A549 (cell line): Measurements from ENCODE around the gene GABBR2. TPM values are rescaled to one million over a fixed set of nuclear protein-coding genes. Genes with fewer than 3 reads are reported as not detected.

Source experiments
- ATAC-seq, 2 experiments: fragments of 200-7000 bp in 1 of 2; fragments of >200 bp in 1 of 2; cut with Nextera tagmentation in 1 of 2; cut with Tn5 transposase in 1 of 2; 3 replicates each; pipeline versions ENCODE4 v1.8.0 to v1.9.1; 2018 to 2020; ENCODE audit warnings: mild to moderate bottlenecking in 1 of 2, moderate library complexity in 1 of 2
- CTCF ChIA-PET: fragments of 300-600 bp; sonication (Branson Sonifier 250); formaldehyde crosslinking; extraction: SDS; loops from one replicate; lab custom pipeline; 2021; ENCODE audit warnings: antibody characterized with exemption, inconsistent platforms; lab: Yijun Ruan, JAX
- POLR2A ChIA-PET: fragments of 350-600 bp; formaldehyde crosslinking; extraction: SDS; loops from one replicate; lab custom pipeline; 2021; ENCODE audit warnings: antibody characterized with exemption, inconsistent platforms; lab: Yijun Ruan, JAX
- DNase-seq, 2 experiments: peaks; one replicate each; pipeline versions ENCODE4 v3.0.0 to v3.0.0-alpha.2; 2011 to 2016; ENCODE audit warnings: low read depth in 1 of 2, low spot score in 1 of 2
- FAIRE-seq: peaks from 2 replicates; lab custom pipeline; 2011; peaks lifted over from hg19 to GRCh38; lab: Jason Lieb, UNC
- H3K27ac ChIP-seq, 2 experiments: fragments of >200 bp; sonication (Bioruptor Twin); formaldehyde crosslinking; 3 replicates each; pipeline ENCODE4 v1.5.1; 2016 to 2017
- H3K4me1 ChIP-seq: fragments of >200 bp; sonication (Bioruptor Twin); formaldehyde crosslinking; 3 replicates; pipeline ENCODE4 v1.6.1; 2016
- H3K4me2 ChIP-seq: fragments of >200 bp; sonication (Bioruptor Twin); formaldehyde crosslinking; 3 replicates; pipeline ENCODE4 v1.6.1; 2016
- H3K4me3 ChIP-seq: fragments of >200 bp; sonication (Bioruptor Twin); formaldehyde crosslinking; 3 replicates; pipeline ENCODE4 v1.5.1; 2016
- H3K9me3 ChIP-seq: fragments of >200 bp; sonication (Bioruptor Twin); formaldehyde crosslinking; 3 replicates; pipeline ENCODE4 v1.6.1; 2016
- CHD2 ChIP-seq: fragments of 150-350 bp; IDR thresholded peaks from 2 replicates; pipeline ENCODE4 v1.6.1; 2014; ENCODE audit warnings: low read length; ENCODE audit not compliant: partially characterized antibody
- CTCF ChIP-seq: fragments of >200 bp; sonication (Bioruptor Twin); formaldehyde crosslinking; IDR thresholded peaks from 3 replicates; pipeline ENCODE4 v1.5.1; 2016
- EHMT2 ChIP-seq: fragments of 200-600 bp; sonication (generic); IDR thresholded peaks from 2 replicates; pipeline ENCODE4 v1.6.1; 2016; ENCODE audit warnings: antibody characterized with exemption, low read depth, mild to moderate bottlenecking, moderate library complexity
- GATA3 ChIP-seq: IDR thresholded peaks from 2 replicates; pipeline ENCODE4 v1.6.1; 2012; ENCODE audit warnings: borderline replicate concordance
- HDAC2 ChIP-seq: fragments of 200-600 bp; sonication (generic); IDR thresholded peaks from 2 replicates; pipeline ENCODE4 v1.6.1; 2016
- HOXB5 ChIP-seq: fragments of 250-450 bp; sonication (Bioruptor Pico); IDR thresholded peaks from 2 replicates; pipeline ENCODE4 v1.5.0; 2020; ENCODE audit warnings: mild to moderate bottlenecking, moderate library complexity
- NFE2L2 ChIP-seq: fragments of 150-350 bp; conservative IDR thresholded peaks from 2 replicates; pipeline ENCODE4 v1.6.1; 2014; ENCODE audit warnings: low read length
- NPAS2 ChIP-seq: fragments of 250-450 bp; sonication (Bioruptor Pico); IDR thresholded peaks from 2 replicates; pipeline ENCODE4 v1.8.0; 2022; ENCODE audit warnings: mild to moderate bottlenecking, moderate library complexity, borderline replicate concordance
- NR3C1 ChIP-seq: fragments of >200 bp; sonication (Bioruptor Twin); formaldehyde crosslinking; IDR thresholded peaks from 3 replicates; pipeline ENCODE4 v1.6.1; 2017
- PHF8 ChIP-seq: fragments of 200-600 bp; sonication (generic); IDR thresholded peaks from 2 replicates; pipeline ENCODE4 v1.6.1; 2016; ENCODE audit warnings: low read depth, mild to moderate bottlenecking, antibody characterized with exemption, moderate library complexity, borderline replicate concordance
- RCOR1 ChIP-seq: fragments of 150-350 bp; IDR thresholded peaks from 2 replicates; pipeline ENCODE4 v1.6.1; 2014; ENCODE audit warnings: antibody characterized with exemption, low read length, low read depth
- REST ChIP-seq: fragments of 200-600 bp; sonication (generic); IDR thresholded peaks from 2 replicates; pipeline ENCODE4 v1.6.1; 2016; ENCODE audit warnings: antibody characterized with exemption, mild to moderate bottlenecking, moderate library complexity
- RFX5 ChIP-seq: fragments of 450-650 bp; IDR thresholded peaks from 2 replicates; pipeline ENCODE4 v1.7.1; 2014; ENCODE audit warnings: antibody characterized with exemption, mild to moderate bottlenecking, moderate library complexity
- RNF2 ChIP-seq: fragments of 200-600 bp; sonication (generic); IDR thresholded peaks from 2 replicates; pipeline ENCODE4 v1.6.1; 2016; ENCODE audit warnings: low read depth, mild to moderate bottlenecking, antibody characterized with exemption, moderate library complexity, borderline replicate concordance
- ZFP36 ChIP-seq: fragments of 450-650 bp; IDR thresholded peaks from 2 replicates; pipeline ENCODE4 v1.6.1; 2014; ENCODE audit warnings: borderline replicate concordance; ENCODE audit not compliant: partially characterized antibody
- WGBS: methylation state at CpG from one replicate; pipeline ENCODE4 v1.1.6; 2017; ENCODE audit errors: missing lambda C conversion rate; 5-methylcytosine and 5-hydroxymethylcytosine counted together
- polyA plus RNA-seq, 4 experiments: library from polyadenylated mRNA; depleted of rRNA in 3 of 4; stranded (reverse); fragments of >200 nt; fragmentation: RNase III in 1 of 4; extraction: RNeasy Plus Mini Kit Qiagen cat#74134 plus additional on column Dnase treatment in 1 of 4; gene quantifications; 2 replicates in 3 of 4; 3 replicates in 1 of 4; pipeline ENCODE4 v1.2.3, GENCODE V29; 2011 to 2017
- TF ChIP-seq, protein P1 (sequence below): fragments of 450-650 bp; IDR thresholded peaks from 2 replicates; pipeline ENCODE4 v1.6.1; 2014; ENCODE audit warnings: antibody characterized with exemption

The GABBR2 gene
- polyA plus RNA-seq, 2 of the 4 experiments (the other 2 are of a cell fraction), result 0.08 to 0.57 TPM

DNA sequence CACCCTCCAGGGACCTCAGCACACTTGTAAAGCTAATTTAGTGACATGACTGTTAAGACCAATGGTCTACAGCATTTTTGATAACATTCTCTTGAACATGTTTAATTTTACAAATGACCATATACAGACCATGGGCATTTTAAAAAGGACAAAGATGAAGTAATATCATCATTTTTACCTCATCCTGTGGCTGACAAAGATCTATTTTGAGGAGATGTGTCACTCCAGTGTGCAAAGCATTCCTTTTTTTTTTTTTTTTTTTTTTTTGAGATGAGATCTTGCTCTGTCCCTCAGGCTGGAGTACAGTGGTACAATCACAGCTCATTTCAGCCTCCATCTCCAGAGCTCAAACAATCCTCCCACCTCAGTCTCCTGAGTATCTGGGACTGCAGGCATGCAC is 335.1 kb downstream of the GABBR2 start:
- Histone ChIP-seq H3K27ac (peak overlapping the region; percentile 12 to 72; a peak in 4 of 6 replicates), H3K4me1 (peaks cover 26% of the 10 kb centered on the region), H3K4me3 (no peak overlapping the region), H3K9me3 (no peaks in the 10 kb centered on the region), H3K4me2 (peak overlapping the region; percentile 56; the same call in 1 of the 3 replicates)
- FAIRE-seq, result no peak
- TF ChIP-seq NFE2L2 (no peak), PHF8 (no peak)
- DNase-seq, result no peak
- no peak for ATAC-seq
- ChIA-PET CTCF (interaction anchor here (0.6 to 1.4 kb wide), 5 partner anchors 9 to 406 kb away, joined by 3 to 7 read pairs (median 4); no protein-coding TSS in a partner anchor), POLR2A (interaction anchor here (1.1 to 1.4 kb wide), 2 partner anchors 10 to 107 kb away, joined by 3 read pairs; no protein-coding TSS in a partner anchor)

- H3K4me1 ChIP-seq, result peaks cover 26% of the 10 kb centered on the region
- no peak overlapping the region for H3K4me3 ChIP-seq
- ATAC-seq (no peak), DNase-seq (no peak), FAIRE-seq (no peak)
- TF ChIP-seq REST (no peak), RCOR1 (no peak), RNF2 (no peak), HDAC2 (no peak), EHMT2 (no peak)
- WGBS, result 58% methylated on average over 7 of the region's 7 CpGs
- CTCF ChIA-PET, result no interaction called here
- POLR2A ChIA-PET, result no interaction called here
- H3K27ac ChIP-seq, result no peak overlapping the region
- H3K4me2 ChIP-seq, result no peak overlapping the region
- H3K9me3 ChIP-seq, result no peaks in the 10 kb centered on the region
Measured at GRCh38 chr9:98372077-98372836, 336.5 kb downstream of the GABBR2 start.

DNA sequence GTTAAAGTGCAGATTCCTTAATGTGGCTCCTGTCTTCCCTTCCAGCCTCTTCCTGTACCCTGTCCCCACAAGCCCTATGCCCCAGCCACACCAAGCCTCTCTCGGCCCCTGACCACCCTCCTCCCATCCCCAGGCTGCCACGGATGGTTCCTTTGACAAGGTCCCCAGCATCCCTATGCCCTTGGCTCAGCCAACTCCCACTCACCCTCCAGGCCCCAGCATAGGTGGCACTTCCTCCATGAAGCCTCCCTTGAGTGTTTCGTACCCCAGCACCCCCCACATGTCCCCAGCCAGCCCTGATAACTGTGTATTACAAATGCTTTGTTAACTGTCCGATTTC is 337.8 kb downstream of the GABBR2 start:
- ATAC-seq (no peak), DNase-seq (no peak), FAIRE-seq (no peak)
- no peak overlapping the region for H3K4me2 ChIP-seq
- TF ChIP-seq CHD2 (no peak), GATA3 (no peak), NR3C1 (no peak), PHF8 (no peak), HOXB5 (no peak), NPAS2 (CRISPR knock-in tag) (no peak), RFX5 (no peak), ZFP36 (no peak), CTCF (no peak)
- TF ChIP-seq, protein P1, sequence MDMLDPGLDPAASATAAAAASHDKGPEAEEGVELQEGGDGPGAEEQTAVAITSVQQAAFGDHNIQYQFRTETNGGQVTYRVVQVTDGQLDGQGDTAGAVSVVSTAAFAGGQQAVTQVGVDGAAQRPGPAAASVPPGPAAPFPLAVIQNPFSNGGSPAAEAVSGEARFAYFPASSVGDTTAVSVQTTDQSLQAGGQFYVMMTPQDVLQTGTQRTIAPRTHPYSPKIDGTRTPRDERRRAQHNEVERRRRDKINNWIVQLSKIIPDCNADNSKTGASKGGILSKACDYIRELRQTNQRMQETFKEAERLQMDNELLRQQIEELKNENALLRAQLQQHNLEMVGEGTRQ, result no peak
- ChIA-PET POLR2A (no interaction called here), CTCF (interaction anchor here (0.8 to 1.7 kb wide), 3 partner anchors 10 to 114 kb away, joined by 3 to 5 read pairs (median 3); no protein-coding TSS in a partner anchor)
- peaks cover 26% of the 10 kb centered on the region for H3K4me1 ChIP-seq
- no peak overlapping the region for H3K27ac ChIP-seq
- H3K4me3 ChIP-seq, result no peak overlapping the region
- 26% methylated on average over 4 of the region's 4 CpGs for WGBS
- H3K9me3 ChIP-seq, result peaks cover 5% of the 10 kb centered on the region; the same call in 1 of the 3 replicates
